Lung (tissue), 12 donors: ENCODE data around the gene TACR2. TPM values are rescaled to one million over a fixed set of nuclear protein-coding genes. Genes with fewer than 3 reads are reported as not detected.

Experiments
- ATAC-seq: fragments of 200-7000 bp; cut with Tn5 transposase; one replicate; pipeline ENCODE4 v1.9.1; 2020; ENCODE audit warnings: moderate number of reproducible peaks; ENCODE audit not compliant: insufficient read depth, low FRiP score
- DNase-seq, 3 donors: peaks; one replicate each; pipeline ENCODE4 v3.0.0-alpha.2; 2013 to 2017
- H3K27ac ChIP-seq, 2 donors: one replicate each; pipeline ENCODE4 v1.5.1; 2013; ENCODE audit warnings: mild to moderate bottlenecking in 2 of 2, moderate library complexity in 2 of 2, control low read depth in 1 of 2, inconsistent platforms in 1 of 2, low read depth in 1 of 2, low read length in 1 of 2
- H3K27me3 ChIP-seq, 3 donors: one replicate each; pipeline ENCODE4 v1.5.1; 2013; ENCODE audit warnings: low read length in 2 of 3; ENCODE audit not compliant: control insufficient read depth in 3 of 3, insufficient read depth in 3 of 3
- H3K36me3 ChIP-seq, 4 donors: one replicate each; pipeline ENCODE4 v1.5.1; 2013; ENCODE audit warnings: low read length in 4 of 4, mild to moderate bottlenecking in 1 of 4, moderate library complexity in 1 of 4; ENCODE audit not compliant: control insufficient read depth in 4 of 4, insufficient read depth in 4 of 4
- H3K4me1 ChIP-seq, 5 donors: one replicate each; pipeline ENCODE4 v1.5.1; 2013; ENCODE audit warnings: low read length in 5 of 5, mild to moderate bottlenecking in 2 of 5, moderate library complexity in 1 of 5; ENCODE audit not compliant: control insufficient read depth in 5 of 5, insufficient read depth in 5 of 5
- H3K4me3 ChIP-seq: one replicate; pipeline ENCODE4 v1.5.1; 2013; ENCODE audit warnings: mild to moderate bottlenecking, control low read depth, moderate library complexity
- H3K9ac ChIP-seq, 2 donors: one replicate each; pipeline ENCODE4 v1.5.1; 2013; ENCODE audit warnings: low read length in 2 of 2, control low read depth in 1 of 2; ENCODE audit not compliant: insufficient read depth in 1 of 2
- H3K9me3 ChIP-seq, 4 donors: one replicate each; pipeline ENCODE4 v1.5.1; 2013; ENCODE audit warnings: low read length in 3 of 4, mild to moderate bottlenecking in 1 of 4, moderate library complexity in 1 of 4; ENCODE audit not compliant: control insufficient read depth in 4 of 4, insufficient read depth in 3 of 4
- CTCF ChIP-seq: IDR thresholded peaks from 2 replicates; pipeline ENCODE4 v1.5.1; 2012; ENCODE audit warnings: mild to moderate bottlenecking; ENCODE audit errors: control extremely low read depth, extremely low read depth
- WGBS, 2 donors: extraction: QIAGEN DNeasy Blood & Tissue Kit; methylation state at CpG; one replicate each; pipeline ENCODE4 v1.1.7; 2013; 5-methylcytosine and 5-hydroxymethylcytosine counted together
- polyA plus RNA-seq, 2 donors: library from polyadenylated mRNA; stranded (reverse); fragments of 200-250 nt; gene quantifications; one replicate each; pipeline ENCODE4 v1.2.1, GENCODE V29; 2013
- total RNA-seq, 2 donors: library from RNA; depleted of rRNA in 1 of 2; stranded (reverse); fragments of >200 nt in 1 of 2; gene quantifications; one replicate each; pipeline ENCODE4 v1.2.1, GENCODE V29; 2014 to 2021
- donor health status: control.
- donor health status: control.
- donor health status: Bipolar disorder and iron deficiency.
- donor health status: healthy.
- donor health status: DM: yes; HTN: yes; CAD: no.

Gene TACR2
- total and polyA plus RNA-seq, 4 donors = 0.28 to 0.83 (median 0.50) TPM

- no peaks in the 10 kb centered on the region for H3K9me3 ChIP-seq
- WGBS, 2 donors = 10 to 12% methylated on average over 1 of the region's 1 CpG
- H3K36me3 ChIP-seq = no peaks in the 10 kb centered on the region
- no peak overlapping the region for H3K9ac ChIP-seq
- H3K4me1 ChIP-seq = peaks cover 0 to 19% (median 0%) of the 10 kb centered on the region in 5 donors
- peak; percentile 1 for TF ChIP-seq CTCF
- DNase-seq (peak in 1 of 3 donors; percentile 44), ATAC-seq (no peak)
- no peak overlapping the region for H3K4me3 ChIP-seq
- peak overlapping the region in 1 of 2 donors; percentile 82 for H3K27ac ChIP-seq
- H3K27me3 ChIP-seq = peaks cover 0 to 12% (median 5%) of the 10 kb centered on the region in 3 donors
Observed at GRCh38 chr10:69449841-69450240, 33.1 kb upstream of the TACR2 start.

GRCh38 chr10:69446650-69447151 lies 30.0 kb upstream of the TACR2 start:
- Histone ChIP-seq H3K36me3 (no peaks in the 10 kb centered on the region), H3K4me3 (no peak overlapping the region), H3K27ac (no peak overlapping the region), H3K27me3 (peaks cover 0 to 2% (median 1%) of the 10 kb centered on the region in 3 donors), H3K9ac (no peak overlapping the region), H3K4me1 (peaks cover 0 to 13% (median 0%) of the 10 kb centered on the region in 5 donors), H3K9me3 (no peaks in the 10 kb centered on the region)
- TF ChIP-seq CTCF = no peak
- 38 to 40% methylated on average over 3 of the region's 3 CpGs for WGBS, 2 donors
- DNase-seq (no peak), ATAC-seq (no peak)

GRCh38 chr10:69446229-69446628 lies 29.5 kb upstream of the TACR2 start:
- Histone ChIP-seq H3K9ac (no peak overlapping the region), H3K36me3 (no peaks in the 10 kb centered on the region), H3K27me3 (no peaks in the 10 kb centered on the region), H3K9me3 (no peaks in the 10 kb centered on the region), H3K4me1 (peaks cover 0 to 13% (median 0%) of the 10 kb centered on the region in 5 donors), H3K4me3 (no peak overlapping the region), H3K27ac (peak overlapping the region in 1 of 2 donors; percentile 48)
- DNase-seq (no peak), ATAC-seq (no peak)
- no peak for TF ChIP-seq CTCF

GRCh38 chr10:69445041-69445440 lies 28.3 kb upstream of the TACR2 start:
- H3K27ac ChIP-seq = no peak overlapping the region
- no peak overlapping the region for H3K4me3 ChIP-seq
- H3K36me3 ChIP-seq = no peaks in the 10 kb centered on the region
- H3K9me3 ChIP-seq = no peaks in the 10 kb centered on the region
- no peak overlapping the region for H3K9ac ChIP-seq
- WGBS, 2 donors = 58 to 65% methylated on average over 4 of the region's 4 CpGs
- no peak for TF ChIP-seq CTCF
- peaks cover 0 to 10% (median 4%) of the 10 kb centered on the region in 5 donors for H3K4me1 ChIP-seq
- H3K27me3 ChIP-seq = no peaks in the 10 kb centered on the region
- DNase-seq (no peak), ATAC-seq (no peak)
